ENCODE data around the gene TBATA. TPM values are rescaled to one million over a fixed set of nuclear protein-coding genes. Genes with fewer than 3 reads are reported as not detected.

The TBATA gene
- total RNA-seq, 1 donor from 2014 or later = not detected

DNA sequence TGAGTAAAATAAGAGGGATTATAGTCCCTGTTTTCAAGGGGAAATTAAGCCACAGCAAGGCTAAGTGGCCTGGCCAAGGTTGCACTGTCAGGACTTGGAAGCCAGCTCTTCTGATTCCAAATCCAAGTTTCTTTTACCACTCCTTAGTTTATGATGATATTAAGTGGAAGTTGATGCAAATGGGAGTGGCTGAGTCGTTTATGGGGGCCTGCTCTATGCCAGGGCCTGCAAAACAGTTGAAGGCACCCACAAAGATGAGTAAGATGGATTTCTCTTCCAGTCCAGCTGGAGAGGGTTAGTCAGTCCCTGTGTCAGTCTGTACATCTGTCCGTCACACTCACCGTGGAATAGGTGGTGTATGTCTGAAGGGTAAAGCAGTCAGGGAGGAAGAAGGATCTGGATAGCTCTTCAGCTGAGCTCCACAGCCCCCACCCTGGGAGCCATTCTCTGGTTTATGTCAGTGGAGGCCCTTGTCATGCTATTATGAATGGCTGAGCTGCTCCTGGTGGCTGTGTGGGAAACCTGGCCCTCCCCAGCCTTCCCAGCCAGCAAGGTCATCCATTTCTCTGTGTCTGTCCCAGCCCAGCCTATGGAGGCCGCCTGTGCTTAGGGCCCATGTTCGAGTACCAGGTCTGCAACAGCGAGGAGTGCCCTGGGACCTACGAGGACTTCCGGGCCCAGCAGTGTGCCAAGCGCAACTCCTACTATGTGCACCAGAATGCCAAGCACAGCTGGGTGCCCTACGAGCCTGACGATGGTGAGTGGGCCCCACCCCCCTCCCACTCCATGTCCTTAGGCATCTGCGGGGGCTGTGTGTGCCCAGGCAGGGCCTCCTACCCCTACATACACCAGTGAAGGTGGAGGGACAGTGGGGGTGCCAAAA is 44.5 kb downstream of the TBATA start:
- no peak for DNase-seq (ENCODE audit: low read depth)

DNA sequence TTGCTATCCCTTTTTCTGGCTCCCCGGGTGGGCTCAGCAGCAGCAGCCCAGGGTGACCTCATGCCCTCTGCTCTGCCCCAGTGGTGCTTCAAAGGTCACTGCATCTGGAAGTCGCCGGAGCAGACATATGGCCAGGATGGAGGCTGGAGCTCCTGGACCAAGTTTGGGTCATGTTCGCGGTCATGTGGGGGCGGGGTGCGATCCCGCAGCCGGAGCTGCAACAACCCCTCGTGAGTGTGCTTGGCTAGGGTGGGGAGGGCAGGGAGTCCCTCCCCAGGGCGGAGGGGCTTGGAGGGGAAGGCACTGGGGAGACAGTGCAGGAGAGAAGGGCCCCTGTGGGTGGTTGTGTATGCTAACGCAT is 46.4 kb downstream of the TBATA start:
- TF ChIP-seq, protein P1, sequence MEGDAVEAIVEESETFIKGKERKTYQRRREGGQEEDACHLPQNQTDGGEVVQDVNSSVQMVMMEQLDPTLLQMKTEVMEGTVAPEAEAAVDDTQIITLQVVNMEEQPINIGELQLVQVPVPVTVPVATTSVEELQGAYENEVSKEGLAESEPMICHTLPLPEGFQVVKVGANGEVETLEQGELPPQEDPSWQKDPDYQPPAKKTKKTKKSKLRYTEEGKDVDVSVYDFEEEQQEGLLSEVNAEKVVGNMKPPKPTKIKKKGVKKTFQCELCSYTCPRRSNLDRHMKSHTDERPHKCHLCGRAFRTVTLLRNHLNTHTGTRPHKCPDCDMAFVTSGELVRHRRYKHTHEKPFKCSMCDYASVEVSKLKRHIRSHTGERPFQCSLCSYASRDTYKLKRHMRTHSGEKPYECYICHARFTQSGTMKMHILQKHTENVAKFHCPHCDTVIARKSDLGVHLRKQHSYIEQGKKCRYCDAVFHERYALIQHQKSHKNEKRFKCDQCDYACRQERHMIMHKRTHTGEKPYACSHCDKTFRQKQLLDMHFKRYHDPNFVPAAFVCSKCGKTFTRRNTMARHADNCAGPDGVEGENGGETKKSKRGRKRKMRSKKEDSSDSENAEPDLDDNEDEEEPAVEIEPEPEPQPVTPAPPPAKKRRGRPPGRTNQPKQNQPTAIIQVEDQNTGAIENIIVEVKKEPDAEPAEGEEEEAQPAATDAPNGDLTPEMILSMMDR (IDR thresholded peaks at IDR 0.05; ENCODE audit: insufficient read depth, low read length, poor library complexity, severe bottlenecking) = no peak
- no peaks in the 10 kb centered on the region for H3K36me3 ChIP-seq (ENCODE audit: control insufficient read depth, insufficient read depth, low read length)
- no peaks in the 10 kb centered on the region for H3K27me3 ChIP-seq (ENCODE audit: control insufficient read depth, insufficient read depth, low read length)
- H3K4me3 ChIP-seq (ENCODE audit: low read depth, low read length) = no peak overlapping the region
- no peak for DNase-seq (ENCODE audit: low read depth)

More for the DNA sequence above, 44.5 kb downstream of the TBATA start:
- H3K27me3 ChIP-seq (ENCODE audit: control insufficient read depth, insufficient read depth, low read length) = no peaks in the 10 kb centered on the region
- H3K36me3 ChIP-seq (ENCODE audit: control insufficient read depth, insufficient read depth, low read length) = no peaks in the 10 kb centered on the region
- TF ChIP-seq, protein P1 (IDR thresholded peaks at IDR 0.05; ENCODE audit: insufficient read depth, low read length, poor library complexity, severe bottlenecking) = no peak
- no peak overlapping the region for H3K4me3 ChIP-seq (ENCODE audit: low read depth, low read length)

DNA sequence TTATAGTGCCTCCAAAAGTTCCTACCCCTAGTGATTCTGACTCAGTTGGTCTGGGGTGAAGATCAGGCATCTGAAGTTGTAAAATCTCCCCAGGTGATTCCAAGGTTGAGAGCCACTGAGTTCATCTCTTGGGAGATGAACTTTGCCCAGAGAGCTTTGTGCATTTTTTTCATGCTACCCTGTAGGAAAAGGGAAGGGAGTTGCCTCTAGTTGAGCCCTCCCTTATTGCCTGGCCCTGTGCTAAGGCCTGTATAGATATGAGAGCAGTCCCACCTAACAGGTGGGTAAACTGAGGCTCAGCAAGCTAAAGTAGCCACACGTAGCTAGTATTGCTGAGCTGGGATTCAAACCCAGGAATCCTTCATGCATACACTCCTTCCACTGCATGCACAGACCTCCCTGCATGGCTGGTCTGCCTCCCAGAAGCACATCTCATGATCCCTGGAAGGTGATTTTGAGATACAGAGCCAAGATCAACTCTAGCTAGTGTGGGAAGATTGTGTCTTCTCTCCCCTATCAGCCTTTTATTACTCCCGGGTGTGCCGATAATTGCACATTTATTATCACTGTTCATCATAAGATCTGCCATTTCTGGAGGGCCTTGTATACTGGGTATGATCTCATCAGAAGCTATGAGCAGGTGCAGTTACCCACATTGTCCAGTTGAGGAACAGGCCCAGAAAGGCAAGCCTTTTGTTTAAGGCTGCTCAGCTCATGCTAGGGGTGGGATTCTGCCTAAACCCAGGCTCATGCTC is 47.0 kb downstream of the TBATA start:
- no peak for DNase-seq (ENCODE audit: low read depth)
- peaks cover 2% of the 10 kb centered on the region for H3K27me3 ChIP-seq (ENCODE audit: control insufficient read depth, insufficient read depth, low read length)
- TF ChIP-seq, protein P1 (IDR thresholded peaks at IDR 0.05; ENCODE audit: insufficient read depth, low read length, poor library complexity, severe bottlenecking) = no peak
- no peak overlapping the region for H3K4me3 ChIP-seq (ENCODE audit: low read depth, low read length)
- H3K36me3 ChIP-seq (ENCODE audit: control insufficient read depth, insufficient read depth, low read length) = no peaks in the 10 kb centered on the region

DNA sequence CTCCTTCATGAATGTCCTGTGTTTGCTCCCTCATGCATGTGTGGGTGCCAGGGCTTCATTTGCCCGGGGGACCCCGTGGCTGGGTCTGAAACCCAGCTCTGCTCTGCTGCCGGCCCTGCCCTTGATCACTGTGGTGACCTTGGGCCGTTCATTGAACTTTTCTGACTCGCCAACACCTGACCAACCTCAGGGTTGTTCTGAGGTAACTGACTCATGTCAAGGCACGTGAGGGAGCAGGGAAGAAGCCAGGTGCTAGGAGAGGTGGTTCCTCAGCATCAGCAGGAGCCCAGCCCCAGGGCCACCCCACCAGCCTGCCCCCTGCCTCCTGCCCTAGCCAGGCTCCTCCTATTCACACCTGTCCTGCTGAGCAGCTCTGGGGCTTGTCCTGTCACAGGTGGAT is 47.9 kb downstream of the TBATA start:
- peaks cover 2% of the 10 kb centered on the region for H3K27me3 ChIP-seq (ENCODE audit: control insufficient read depth, insufficient read depth, low read length)
- H3K36me3 ChIP-seq (ENCODE audit: control insufficient read depth, insufficient read depth, low read length) = no peaks in the 10 kb centered on the region
- DNase-seq (ENCODE audit: low read depth) = no peak
- no peak overlapping the region for H3K4me3 ChIP-seq (ENCODE audit: low read depth, low read length)
- TF ChIP-seq, protein P1 (IDR thresholded peaks at IDR 0.05; ENCODE audit: insufficient read depth, low read length, poor library complexity, severe bottlenecking) = no peak

DNA sequence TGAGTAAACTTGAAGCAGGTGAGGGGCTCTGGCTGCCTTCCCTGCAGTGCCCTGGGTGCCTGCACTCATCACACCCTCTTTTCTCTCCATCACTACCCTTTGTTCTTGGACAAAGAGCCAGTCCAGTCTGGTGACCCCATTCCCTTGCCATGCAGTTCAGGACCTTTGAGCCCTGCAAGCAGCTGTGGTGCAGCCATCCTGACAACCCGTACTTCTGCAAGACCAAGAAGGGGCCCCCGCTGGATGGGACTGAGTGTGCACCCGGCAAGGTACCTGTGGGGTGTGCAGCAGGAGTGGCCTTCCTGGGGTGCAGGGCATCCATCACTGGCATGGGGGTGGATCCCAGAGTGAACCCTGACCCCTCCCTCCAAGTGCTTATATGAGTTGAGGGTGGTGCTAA is 48.7 kb downstream of the TBATA start:
- Histone ChIP-seq H3K4me3 (ENCODE audit: low read depth, low read length) (no peak overlapping the region), H3K36me3 (ENCODE audit: control insufficient read depth, insufficient read depth, low read length) (no peaks in the 10 kb centered on the region), H3K27me3 (ENCODE audit: control insufficient read depth, insufficient read depth, low read length) (peaks cover 2% of the 10 kb centered on the region)
- TF ChIP-seq, protein P1 (IDR thresholded peaks at IDR 0.05; ENCODE audit: insufficient read depth, low read length, poor library complexity, severe bottlenecking) = no peak
- DNase-seq (ENCODE audit: low read depth) = no peak

Measured in kidney epithelial cell (primary cell).